Sigmoid colon (tissue), 3 donors: Measurements from ENCODE around the gene TMEM179.

Experiments
- POLR2A ChIP-seq, 2 donors: fragments of 450-650 bp; IDR thresholded peaks; one replicate each; pipeline ENCODE4 v1.6.1; 2016; ENCODE audit warnings: antibody characterized with exemption in 2 of 2, mild to moderate bottlenecking in 2 of 2, moderate library complexity in 2 of 2
- TF ChIP-seq, protein P1 (sequence below), 4 experiments: fragments of 450-650 bp in 3 of 4; fragments of 200-600 bp in 1 of 4; IDR thresholded peaks; one replicate each; pipeline ENCODE4 v1.5.1; 2016 to 2019; ENCODE audit warnings: antibody characterized with exemption in 4 of 4, mild to moderate bottlenecking in 3 of 4, moderate library complexity in 2 of 4

DNA sequence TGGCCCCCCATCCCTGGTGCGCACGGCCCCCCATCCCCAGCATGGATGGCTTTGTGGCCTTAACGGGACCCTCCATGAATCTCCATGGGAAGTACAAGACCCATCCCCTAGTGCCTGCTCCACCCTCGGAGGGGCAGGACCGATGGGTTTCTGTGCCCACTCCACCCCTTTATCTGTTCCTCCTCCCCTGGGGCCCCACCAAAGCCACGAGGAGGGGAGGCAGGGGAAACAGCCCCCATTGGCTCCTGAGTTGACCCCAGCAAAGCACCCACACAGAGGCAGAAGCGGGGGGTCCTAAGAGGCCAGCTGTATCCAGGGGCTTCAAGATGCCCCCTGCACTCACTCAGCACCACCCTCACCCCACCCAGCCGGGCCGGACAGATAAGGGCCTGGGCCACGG lies 36.1 kb upstream of the TMEM179 start:
- TF ChIP-seq, protein P1, sequence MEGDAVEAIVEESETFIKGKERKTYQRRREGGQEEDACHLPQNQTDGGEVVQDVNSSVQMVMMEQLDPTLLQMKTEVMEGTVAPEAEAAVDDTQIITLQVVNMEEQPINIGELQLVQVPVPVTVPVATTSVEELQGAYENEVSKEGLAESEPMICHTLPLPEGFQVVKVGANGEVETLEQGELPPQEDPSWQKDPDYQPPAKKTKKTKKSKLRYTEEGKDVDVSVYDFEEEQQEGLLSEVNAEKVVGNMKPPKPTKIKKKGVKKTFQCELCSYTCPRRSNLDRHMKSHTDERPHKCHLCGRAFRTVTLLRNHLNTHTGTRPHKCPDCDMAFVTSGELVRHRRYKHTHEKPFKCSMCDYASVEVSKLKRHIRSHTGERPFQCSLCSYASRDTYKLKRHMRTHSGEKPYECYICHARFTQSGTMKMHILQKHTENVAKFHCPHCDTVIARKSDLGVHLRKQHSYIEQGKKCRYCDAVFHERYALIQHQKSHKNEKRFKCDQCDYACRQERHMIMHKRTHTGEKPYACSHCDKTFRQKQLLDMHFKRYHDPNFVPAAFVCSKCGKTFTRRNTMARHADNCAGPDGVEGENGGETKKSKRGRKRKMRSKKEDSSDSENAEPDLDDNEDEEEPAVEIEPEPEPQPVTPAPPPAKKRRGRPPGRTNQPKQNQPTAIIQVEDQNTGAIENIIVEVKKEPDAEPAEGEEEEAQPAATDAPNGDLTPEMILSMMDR (IDR thresholded peaks at IDR 0.05): no peak
- no peak for TF ChIP-seq POLR2A (IDR thresholded peaks at IDR 0.05)
